GM19099 (cell line): ENCODE data around the gene HNF4A.

ENCODE experiments used
- POLR2A ChIP-seq: IDR thresholded peaks from 3 replicates; pipeline ENCODE4 v1.6.1; 2011; ENCODE audit warnings: low read depth; ENCODE audit not compliant: insufficient read length; ENCODE audit errors: extremely low read depth

Gene HNF4A

GRCh38 chr20:44362466-44362940 lies 7.0 kb downstream of the HNF4A start:
- no peak for TF ChIP-seq POLR2A

GRCh38 chr20:44364068-44364467 lies 8.6 kb downstream of the HNF4A start:
- TF ChIP-seq POLR2A, result no peak

GRCh38 chr20:44364780-44365179 lies 9.3 kb downstream of the HNF4A start:
- TF ChIP-seq POLR2A, result no peak

GRCh38 chr20:44367746-44368145 lies 12.2 kb downstream of the HNF4A start:
- no peak for TF ChIP-seq POLR2A

- no peak for TF ChIP-seq POLR2A
Measured at GRCh38 chr20:44370639-44371218, 15.2 kb downstream of the HNF4A start.

GRCh38 chr20:44382641-44383040 lies 27.1 kb downstream of the HNF4A start:
- TF ChIP-seq POLR2A, result no peak

- TF ChIP-seq POLR2A, result no peak
Measured at GRCh38 chr20:44384423-44385027, 29.0 kb downstream of the HNF4A start.

GRCh38 chr20:44388466-44389023 lies 33.0 kb downstream of the HNF4A start:
- TF ChIP-seq POLR2A, result no peak

GRCh38 chr20:44389871-44390270 lies 34.4 kb downstream of the HNF4A start:
- no peak for TF ChIP-seq POLR2A

GRCh38 chr20:44390280-44390679 lies 34.8 kb downstream of the HNF4A start:
- TF ChIP-seq POLR2A, result no peak

GRCh38 chr20:44392088-44392775 lies 36.7 kb downstream of the HNF4A start:
- TF ChIP-seq POLR2A, result no peak

- no peak for TF ChIP-seq POLR2A
Measured at GRCh38 chr20:44392776-44393607, 37.5 kb downstream of the HNF4A start.

GRCh38 chr20:44393608-44394451 lies 38.3 kb downstream of the HNF4A start:
- no peak for TF ChIP-seq POLR2A

GRCh38 chr20:44394452-44394701 lies 38.9 kb downstream of the HNF4A start:
- no peak for TF ChIP-seq POLR2A
